ENCODE results near the gene SOSTDC1. TPM values are rescaled to one million over a fixed set of nuclear protein-coding genes. Genes with fewer than 3 reads are reported as not detected.
"Not testable (repeated sequence)": the region's sequence is repeated elsewhere in the genome, so short reads cannot be mapped to it uniquely, and the experiment has no call there.

Gene SOSTDC1
- total RNA-seq, 1 donor from 2014 or later: 1.4 TPM

DNA sequence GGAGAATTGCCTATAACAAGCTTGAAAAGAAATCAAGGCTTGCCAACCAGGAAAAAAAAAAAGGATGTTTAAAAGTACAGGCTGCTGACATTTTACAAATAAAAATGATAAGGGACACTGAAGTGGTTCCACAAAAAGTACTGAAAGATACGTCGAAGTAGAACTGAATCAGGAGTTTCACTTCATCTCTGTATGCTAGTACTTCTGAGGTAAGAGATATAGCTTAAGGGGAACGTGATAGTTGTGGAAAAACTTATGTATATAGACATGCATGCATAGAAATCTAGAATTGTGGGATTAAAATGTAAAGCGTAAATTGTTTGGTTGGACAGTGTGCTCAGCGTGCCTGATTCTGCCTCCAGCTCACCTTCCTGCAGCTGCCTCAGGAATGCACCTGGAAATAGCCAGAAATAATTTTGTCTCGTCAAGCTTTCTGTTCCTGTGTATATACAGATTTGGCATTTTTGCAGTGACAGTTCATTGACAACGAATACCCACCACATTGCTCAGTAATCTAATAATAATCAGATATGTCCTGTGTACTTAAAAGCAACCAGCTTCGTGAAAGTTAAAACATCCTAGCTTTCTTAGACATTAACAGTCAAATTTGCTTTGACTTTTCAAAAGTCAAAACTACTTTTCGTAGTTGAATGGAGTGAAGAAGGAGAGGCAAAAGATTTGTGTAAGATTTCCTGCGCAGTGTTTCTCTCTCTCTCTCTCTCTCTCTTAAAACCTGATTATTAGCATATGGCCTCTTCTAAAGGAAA lies 1.4 kb downstream of the SOSTDC1 start:
- no peak for DNase-seq
- ATAC-seq: no peak
- intact Hi-C loops (cut with micrococcal nuclease): no loop called here

DNA sequence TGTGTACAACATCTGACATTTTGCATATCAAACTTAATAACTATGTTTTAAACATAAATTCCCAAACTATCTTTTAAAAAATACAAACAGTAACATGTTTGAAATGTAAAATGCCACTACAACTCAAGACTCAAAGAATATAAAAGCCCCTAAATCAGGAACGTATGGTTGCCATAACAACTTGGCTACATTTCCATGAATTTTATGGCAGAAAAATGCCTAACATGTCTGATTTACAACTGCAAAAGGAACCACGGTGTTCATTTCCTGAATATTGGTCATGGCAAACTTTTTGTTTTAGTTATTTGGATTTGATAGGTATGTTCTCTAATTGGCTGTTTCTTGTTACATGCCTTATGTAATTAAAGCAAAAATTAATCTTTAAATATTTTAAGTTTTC lies 2.0 kb downstream of the SOSTDC1 start:
- ATAC-seq (no peak), DNase-seq (no peak)
- intact Hi-C loops (cut with micrococcal nuclease): no loop called here

DNA sequence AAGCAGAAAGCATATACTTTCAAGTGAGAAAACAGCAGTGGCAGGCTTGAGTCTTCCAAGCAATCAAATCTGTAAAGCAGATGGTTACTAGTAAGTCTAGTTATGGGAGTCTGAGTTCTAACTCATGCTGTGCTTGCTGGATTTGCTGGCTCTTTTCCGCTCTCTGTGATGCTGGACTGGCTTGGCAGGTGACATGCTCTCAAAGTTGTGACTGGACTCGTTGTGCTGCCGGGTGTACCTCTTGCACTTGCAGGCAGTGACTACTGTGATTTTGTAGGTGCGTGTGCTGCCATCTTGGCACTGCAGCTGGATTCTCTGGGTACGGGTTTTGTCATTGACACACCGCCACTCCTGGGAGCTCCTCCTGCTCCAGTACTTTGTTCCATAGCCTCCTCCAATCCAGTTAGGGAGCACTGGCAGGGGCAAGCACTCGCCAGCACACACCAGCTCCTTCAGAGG lies 3.1 kb downstream of the SOSTDC1 start:
- DNase-seq (no peak), ATAC-seq (no peak)
- intact Hi-C loops (cut with micrococcal nuclease): no loop called here

DNA sequence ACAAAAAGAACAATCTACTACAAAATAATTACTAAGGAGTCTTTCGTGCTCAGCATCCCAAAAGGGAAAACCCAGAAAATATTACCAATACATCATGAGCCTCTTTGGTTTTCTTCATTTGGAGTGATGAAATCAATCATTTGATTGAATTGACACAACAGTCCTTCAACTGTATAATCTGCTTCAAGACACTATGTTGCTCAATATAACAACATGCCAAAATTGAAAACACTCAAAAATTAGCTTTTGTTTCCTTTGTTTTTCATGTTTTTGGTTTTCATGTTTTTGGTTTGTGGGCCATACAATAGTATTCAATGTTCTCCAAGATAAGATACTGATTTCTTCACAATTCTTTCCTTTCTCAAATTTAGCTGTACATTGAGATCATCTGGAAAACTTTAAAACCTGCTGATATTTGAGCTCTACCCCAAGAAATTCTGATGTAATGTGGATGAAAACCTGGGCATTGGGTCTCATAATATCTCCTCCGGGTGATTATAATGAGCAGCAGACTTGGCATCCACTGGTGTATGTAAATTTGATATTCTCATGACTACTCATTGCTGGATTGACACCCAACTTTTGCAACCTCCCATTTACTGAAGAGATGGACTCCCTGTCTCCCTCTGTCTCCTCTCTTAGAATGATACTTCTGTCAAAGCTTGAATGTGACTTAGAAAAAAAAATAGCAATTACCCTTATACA lies 4.6 kb downstream of the SOSTDC1 start:
- no peak for ATAC-seq
- intact Hi-C loops (cut with micrococcal nuclease): no loop called here
- no peak for DNase-seq

DNA sequence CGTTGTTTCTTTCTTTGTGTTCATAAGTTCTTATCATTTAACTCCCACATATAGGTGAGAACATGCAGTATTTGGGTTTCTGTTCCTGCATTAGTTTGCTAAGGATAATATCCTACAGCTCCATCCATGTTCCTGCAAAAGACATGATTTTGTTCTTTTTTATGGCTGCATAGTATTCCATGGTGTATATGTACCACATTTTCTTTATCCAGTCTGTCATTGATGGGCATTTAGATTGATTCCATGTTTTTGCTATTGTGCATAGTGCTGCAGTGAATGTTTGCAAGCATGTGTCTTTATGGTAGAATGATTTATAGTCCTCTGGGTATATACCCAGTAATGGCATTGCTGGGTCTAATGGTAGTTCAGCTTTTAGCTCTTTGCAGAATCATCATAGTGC lies 9.2 kb downstream of the SOSTDC1 start:
- intact Hi-C loops (cut with micrococcal nuclease); ATAC-seq; DNase-seq: not testable (repeated sequence)

DNA sequence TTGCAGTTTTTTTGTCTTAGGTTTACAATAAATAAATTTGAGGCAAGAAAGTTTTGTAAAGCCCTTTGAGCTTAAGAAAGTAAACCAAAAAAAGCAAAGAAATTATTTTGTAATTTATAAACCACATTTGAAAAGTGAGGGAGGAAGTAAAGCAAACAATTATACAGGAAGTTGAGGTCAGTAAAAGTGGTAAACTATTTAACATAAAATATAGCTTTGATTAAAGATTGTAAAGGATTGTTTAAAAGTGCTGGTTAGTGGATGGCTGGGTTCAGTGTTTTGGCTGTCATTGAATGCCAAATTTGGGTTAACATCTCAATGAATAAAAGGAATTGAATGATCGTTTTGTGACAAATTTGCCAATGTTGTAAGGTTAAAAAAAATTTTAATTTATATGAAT lies 9.9 kb downstream of the SOSTDC1 start:
- intact Hi-C loops (cut with micrococcal nuclease): no loop called here
- DNase-seq: no peak
- no peak for ATAC-seq

DNA sequence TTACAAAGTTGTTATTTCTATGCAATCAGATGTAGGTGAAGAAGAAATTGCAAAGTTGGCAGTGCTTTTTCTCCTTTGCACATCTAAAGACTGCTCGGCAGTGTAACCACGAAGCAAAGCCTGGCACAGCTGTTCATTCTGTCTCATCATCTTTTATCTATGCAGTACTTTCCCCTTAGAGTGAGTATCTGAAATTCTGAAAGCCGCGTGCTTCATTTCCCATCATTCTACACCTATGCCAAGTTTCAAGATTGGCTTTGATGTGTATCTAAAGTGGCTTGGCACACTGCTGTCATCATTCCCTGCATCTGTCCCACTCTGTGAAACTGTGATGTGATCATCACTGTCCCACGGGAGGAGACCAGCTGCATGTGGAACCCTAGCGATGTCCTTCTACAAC lies 15.2 kb downstream of the SOSTDC1 start:
- ATAC-seq (no peak), DNase-seq (no peak)
- intact Hi-C loops (cut with micrococcal nuclease): no loop called here

DNA sequence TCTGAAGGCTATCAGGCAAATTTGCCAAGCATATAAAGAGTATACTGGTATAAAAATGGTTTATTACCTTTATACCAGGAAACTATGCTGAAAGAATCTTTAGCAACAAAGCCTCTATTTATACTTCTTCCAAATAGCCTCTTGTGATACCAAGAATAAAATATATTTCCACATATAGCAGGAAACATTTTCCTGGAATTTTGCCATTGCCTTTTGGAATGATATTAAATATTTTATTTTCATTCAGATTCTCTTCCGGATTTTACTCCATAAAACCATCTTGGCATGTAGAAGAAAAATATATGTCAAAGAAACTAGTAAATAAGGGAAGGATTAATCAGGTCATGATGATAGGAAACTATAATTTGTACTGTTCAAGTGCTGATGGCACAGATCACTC lies 17.7 kb downstream of the SOSTDC1 start:
- intact Hi-C loops (cut with micrococcal nuclease): no loop called here
- ATAC-seq: no peak
- no peak for DNase-seq

DNA sequence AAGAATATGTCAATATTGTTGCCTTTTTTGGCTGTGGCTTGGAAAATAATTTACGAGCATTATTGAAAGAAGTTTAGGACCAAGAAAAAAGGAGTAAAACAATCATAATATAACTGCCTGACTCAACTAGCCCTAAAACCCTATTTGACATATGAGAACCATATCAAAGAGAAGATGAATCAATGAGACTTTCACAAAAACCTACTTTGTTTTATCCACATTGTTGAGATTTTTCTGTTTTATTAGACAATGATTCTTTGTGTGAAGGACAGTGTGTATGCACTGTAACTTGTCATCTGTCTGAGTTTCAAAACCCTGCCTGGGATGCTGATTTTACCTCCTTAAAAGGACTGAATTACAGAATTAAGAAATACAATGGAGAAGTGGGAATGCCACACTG lies 19.0 kb downstream of the SOSTDC1 start:
- no peak for DNase-seq
- ATAC-seq: no peak
- intact Hi-C loops (cut with micrococcal nuclease): no loop called here

DNA sequence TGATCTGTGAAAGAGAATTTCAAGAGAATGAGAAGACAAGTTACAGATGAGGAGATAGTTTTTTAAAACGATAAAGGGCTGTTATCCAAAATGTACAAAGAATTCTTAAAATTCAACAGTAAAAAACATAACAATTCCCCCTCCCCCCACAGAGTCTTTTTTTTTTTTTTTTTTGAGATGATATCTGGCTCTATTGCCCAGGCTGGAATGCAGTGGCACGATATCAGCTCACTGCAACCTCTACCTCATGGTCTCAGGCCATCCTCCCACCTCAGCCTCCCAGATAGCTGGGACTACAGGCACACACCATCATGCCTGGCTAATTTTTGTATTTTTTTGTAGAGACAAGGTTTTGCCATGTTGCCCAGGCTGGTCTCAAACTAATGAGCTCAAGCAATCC lies 21.7 kb downstream of the SOSTDC1 start:
- ATAC-seq; DNase-seq; intact Hi-C loops (cut with micrococcal nuclease): not testable (repeated sequence)

DNA sequence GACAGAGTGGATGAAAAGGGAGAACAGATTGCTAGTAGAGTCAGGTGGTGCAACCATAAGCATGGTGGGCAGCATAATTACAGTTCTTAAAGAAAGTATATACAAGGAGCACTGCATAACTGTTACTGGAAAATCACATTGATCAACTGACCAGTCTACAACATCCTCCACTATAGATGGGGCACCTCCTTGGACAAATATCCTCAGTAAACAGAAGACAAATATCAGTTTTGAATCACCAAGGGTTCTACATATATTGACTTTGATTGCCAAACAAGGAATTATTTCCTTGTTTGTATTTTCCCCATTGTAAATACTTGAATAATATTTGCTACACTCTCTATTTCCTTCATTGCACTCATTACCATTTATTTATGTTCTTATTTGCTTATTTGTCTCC lies 26.6 kb downstream of the SOSTDC1 start:
- no peak for ATAC-seq
- intact Hi-C loops (cut with micrococcal nuclease): no loop called here
- DNase-seq: no peak

DNA sequence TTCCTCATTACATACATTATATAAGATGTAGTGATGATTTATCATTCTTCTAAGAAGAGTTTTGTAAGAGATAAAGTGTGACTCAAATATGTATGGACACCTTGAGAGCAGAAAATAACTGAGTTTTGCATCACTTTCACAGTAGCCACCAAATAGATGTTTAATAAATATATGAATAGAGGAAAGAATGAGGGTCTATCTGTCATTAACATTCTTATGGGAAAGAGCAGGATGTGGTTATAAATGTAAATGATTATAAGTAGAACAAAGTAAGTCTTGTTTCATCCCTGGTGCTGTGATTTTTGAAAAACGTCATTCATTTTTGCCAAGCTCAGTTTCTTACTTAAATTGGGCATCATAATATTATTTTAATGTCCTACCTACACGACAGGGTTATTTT lies 29.2 kb downstream of the SOSTDC1 start:
- intact Hi-C loops (cut with micrococcal nuclease): no loop called here
- no peak for ATAC-seq
- no peak for DNase-seq

DNA sequence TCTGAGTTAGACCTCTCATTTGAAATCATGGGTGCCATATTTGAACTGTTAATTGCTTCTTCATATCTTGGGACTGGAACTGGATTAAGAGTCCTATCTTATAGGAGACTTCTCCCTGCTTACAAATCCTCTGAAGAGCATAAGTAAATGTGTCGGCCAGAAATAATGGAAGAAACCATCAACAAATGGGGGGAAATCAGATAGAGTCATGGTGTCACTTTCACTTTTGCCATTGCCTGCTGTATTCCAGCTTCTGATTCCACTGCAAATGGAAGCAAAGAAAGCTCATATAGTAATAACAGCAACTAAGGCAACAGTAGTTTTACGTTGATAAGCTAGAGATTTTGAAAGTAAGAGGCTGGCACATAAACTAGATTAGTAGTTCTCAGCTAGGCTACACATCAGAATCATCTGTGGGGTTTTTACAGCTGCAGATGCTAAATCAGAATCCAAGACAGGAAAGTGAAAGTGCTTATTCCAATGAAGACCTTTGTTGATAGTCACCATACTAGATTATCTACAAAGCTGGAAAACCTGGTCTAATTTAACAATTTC lies 31.9 kb downstream of the SOSTDC1 start:
- intact Hi-C loops (cut with micrococcal nuclease): loop anchor here (5.0 kb wide), 1 partner anchor 134 kb away; no protein-coding TSS in a partner anchor
- ATAC-seq: no peak
- no peak for DNase-seq

DNA sequence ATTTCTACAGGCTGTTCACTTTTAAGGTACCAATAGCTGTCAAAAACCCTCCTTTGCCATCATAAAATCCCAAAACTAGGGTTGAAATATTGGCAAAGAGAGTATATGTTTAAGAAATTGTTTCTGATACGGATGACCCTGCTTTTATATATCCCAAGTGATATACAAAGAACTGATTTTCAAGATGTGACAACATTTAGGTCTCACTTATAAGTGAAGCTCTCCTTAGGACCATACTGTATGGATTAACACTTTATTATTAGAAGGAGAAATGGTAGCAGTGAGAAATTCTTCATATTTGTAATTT lies 33.2 kb downstream of the SOSTDC1 start:
- no peak for ATAC-seq
- intact Hi-C loops (cut with micrococcal nuclease): loop anchor here (5.0 kb wide), 1 partner anchor 135 kb away; no protein-coding TSS in a partner anchor
- no peak for DNase-seq

DNA sequence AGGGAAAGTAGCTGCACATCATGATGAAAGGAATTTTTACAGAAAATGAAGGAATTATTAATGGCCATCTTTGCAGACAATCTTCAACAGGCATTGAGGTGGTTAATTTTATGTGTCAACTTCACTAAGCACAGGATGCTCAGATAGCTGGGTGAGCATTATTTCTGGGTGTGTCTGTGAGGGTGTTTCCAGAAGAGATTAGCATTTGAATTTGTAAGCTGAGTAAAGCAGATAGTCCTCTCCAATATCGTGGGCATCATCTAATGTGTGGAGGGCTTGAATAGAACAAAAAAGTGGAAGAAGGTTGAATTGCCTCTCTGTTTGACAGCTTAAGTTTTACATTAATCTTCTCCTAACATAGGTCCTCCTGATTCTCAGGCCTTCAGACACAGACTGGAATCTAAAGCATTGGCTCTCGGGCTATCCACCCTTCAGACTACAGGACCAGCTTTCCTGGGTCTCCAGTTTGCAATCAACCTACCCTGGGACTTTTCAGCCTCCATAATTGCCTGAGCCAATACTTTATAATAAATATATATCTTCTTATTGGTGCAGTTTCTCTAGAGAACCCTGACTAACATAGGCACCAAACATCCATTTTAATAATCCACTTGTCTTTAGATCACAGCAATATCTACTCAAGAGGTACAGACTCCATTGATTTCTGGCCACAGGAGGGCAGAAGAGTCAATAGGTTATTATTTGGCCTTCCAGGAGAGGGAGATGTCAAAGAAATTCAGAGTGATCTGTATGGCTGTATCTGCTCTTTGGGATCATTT lies 33.7 kb downstream of the SOSTDC1 start:
- peak; percentile 74 for ATAC-seq
- intact Hi-C loops (cut with micrococcal nuclease): loop anchor here (5.0 kb wide), 1 partner anchor 135 kb away; no protein-coding TSS in a partner anchor

DNA sequence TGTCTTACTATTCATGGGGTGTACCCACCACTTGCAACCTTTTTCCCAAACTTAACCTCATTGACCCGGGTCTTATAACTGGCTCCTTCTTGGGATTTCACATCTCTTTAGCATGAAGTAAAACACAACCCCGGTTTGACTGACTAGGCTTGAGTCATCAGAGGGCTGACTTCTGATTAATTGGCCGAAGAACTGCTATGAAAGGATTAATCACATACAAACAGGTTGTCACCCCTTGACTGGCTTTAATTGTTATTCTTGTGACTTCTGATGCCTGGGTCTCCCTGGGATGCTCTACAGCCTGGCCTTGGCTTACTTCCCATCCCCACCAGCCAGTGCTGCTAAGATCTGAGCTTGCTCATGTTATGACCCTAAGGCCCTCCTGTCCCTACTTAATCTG lies 35.4 kb downstream of the SOSTDC1 start:
- intact Hi-C loops (cut with micrococcal nuclease): loop anchor here (5.0 kb wide), 1 partner anchor 137 kb away; no protein-coding TSS in a partner anchor
- ATAC-seq: no peak
- no peak for DNase-seq

More for the DNA sequence above, 33.7 kb downstream of the SOSTDC1 start:
- no peak for DNase-seq

DNA sequence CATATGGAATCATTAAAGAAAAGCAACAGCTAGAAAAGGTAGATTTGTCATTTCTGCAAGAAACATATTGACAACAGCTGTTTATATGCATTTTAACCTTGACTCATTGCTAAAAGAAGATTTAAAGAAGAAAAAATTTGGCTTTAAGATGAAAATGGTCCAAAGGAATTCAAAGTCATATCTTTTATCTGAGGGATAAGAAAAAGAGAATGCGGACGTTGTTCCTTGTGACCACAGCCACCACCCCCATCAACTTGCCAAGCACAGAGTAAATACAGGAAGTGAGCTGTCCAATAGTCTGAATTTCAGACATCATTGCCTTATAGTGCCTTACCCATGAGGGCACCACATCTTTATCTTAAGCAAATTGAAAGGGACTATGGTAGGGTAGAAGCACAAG lies 36.9 kb downstream of the SOSTDC1 start:
- no peak for DNase-seq
- intact Hi-C loops (cut with micrococcal nuclease): no loop called here
- ATAC-seq: no peak

DNA sequence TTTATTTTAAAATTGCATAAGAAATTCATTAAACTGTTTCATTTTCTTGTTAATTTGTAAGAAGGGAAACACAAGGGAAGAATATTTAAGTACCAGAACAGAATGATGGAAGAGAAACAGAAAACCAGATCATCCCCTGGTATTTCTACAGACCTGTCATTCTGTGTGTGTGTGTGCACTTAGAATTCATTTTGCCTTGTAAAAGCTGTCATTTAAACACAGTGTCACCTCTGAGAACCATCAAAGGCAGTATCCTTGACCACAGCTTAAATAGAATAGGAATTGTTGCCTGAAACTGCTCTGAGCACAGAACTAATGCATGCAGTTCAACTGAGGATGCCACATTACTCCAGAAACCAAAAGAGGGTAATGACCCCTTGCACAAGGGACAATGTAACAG lies 37.4 kb downstream of the SOSTDC1 start:
- ATAC-seq (no peak), DNase-seq (no peak)
- intact Hi-C loops (cut with micrococcal nuclease): no loop called here

DNA sequence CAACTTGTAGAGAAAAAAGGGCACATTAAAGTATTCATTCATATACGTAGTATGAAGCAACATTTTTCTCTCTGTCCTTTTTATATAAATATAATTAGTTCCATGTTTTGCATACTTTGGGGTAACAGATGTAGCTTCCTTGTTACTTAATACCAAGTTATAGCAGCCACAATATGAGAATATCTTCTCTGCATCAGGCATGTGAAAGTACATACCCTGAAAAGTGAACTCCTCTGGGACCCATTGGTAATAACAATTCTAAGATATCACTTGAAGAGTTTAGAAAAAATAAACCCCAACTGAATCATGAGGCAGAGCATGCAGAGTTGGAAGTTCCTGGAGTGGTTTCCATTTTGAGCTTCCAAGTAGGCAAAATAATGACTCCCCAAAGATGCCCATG lies 41.8 kb downstream of the SOSTDC1 start:
- intact Hi-C loops (cut with micrococcal nuclease): no loop called here
- ATAC-seq: no peak
- DNase-seq: no peak

DNA sequence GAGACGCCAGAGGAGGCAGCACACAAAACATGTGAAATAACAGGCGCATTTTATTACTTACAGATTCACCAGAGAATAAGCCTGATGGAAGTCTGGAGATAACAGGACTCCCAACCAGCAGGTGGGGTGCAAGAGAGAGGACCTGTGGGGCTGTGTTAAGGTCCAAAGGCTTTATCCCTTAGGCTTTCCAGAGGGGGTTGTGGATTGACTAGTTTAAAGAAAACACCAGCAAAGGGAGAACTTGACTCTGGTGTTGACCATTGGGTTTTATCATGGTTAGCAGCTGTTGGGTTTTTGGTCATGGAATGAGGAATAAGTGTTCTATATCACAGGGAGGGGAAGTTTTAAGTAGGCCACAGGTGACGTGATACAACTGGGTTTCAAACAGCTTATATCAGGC lies 42.6 kb downstream of the SOSTDC1 start:
- intact Hi-C loops (cut with micrococcal nuclease): no loop called here
- ATAC-seq (no peak), DNase-seq (no peak)

All from left ventricle myocardium superior (tissue), 1 donor.